Activated T-cell treated with anti-CD3 and anti-CD28 coated beads, Interleukin-2, amount 50 U/mL, for 24 hours (primary cell): ENCODE data around the gene SCUBE1.

ENCODE experiments used
- DNase-seq: peaks from one replicate; pipeline ENCODE4 v3.0.0-alpha.2; 2020
- H3K27ac Mint-ChIP-seq: 2 replicates; pipeline ENCODE4 v1.8.0; 2020; ENCODE audit warnings: mild to moderate bottlenecking, mixed read lengths
- H3K27me3 Mint-ChIP-seq: 2 replicates; pipeline ENCODE4 v1.8.0; 2020; ENCODE audit warnings: mixed read lengths
- H3K36me3 Mint-ChIP-seq: 2 replicates; pipeline ENCODE4 v1.8.0; 2020; ENCODE audit warnings: low read depth, mixed read lengths
- H3K4me1 Mint-ChIP-seq: 2 replicates; pipeline ENCODE4 v1.8.0; 2020; ENCODE audit warnings: low read depth, mixed read lengths
- H3K4me3 Mint-ChIP-seq: 2 replicates; pipeline ENCODE4 v1.8.0; 2020; ENCODE audit warnings: mild to moderate bottlenecking, moderate library complexity, mixed read lengths
- H3K9me3 Mint-ChIP-seq: 2 replicates; pipeline ENCODE4 v1.8.0; 2020; ENCODE audit warnings: mixed read lengths

Gene SCUBE1

DNA sequence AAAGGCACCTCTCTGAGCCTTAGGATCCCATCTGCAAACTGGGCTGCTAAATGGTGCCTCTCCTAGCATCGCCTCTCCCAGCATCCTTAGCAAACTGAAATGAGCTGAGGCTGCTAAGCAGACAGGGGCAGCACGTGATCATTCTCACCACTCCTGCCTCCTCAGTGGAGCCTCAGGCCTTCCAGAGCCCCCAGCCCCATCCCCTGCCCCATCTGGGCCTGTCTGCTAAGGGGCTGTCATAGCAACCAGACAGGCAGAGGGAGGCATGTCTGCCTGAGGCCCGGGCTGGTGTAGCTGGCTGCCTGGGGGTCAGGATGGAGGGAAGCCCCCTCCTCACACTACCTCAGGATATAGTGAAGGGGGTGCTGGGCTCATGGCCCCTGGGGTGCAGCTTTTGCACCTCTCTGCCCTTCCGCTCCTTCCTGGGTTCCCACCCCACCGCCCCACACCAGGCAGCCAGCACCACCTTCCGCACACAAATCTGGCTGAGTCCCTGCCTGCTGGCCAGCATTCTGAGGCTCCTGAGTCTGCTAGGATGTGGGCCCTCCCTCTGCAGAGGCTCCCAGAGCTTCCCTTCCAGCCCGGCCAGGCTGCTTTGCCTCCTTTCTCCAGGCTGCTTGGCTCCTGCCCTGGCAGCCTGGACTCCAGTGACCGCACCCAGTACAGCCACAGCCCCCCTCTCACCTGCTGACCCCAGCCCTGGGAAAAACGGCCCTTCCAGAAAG is 108.7 kb downstream of the SCUBE1 start:
- DNase-seq: no peak
- Mint-ChIP-seq H3K9me3 (no peaks in the 10 kb centered on the region), H3K36me3 (no peaks in the 10 kb centered on the region), H3K27me3 (peaks cover 5% of the 10 kb centered on the region), H3K27ac (no peak overlapping the region), H3K4me3 (no peak overlapping the region), H3K4me1 (no peaks in the 10 kb centered on the region)

GRCh38 chr22:43233529-43233928 is 109.6 kb downstream of the SCUBE1 start:
- DNase-seq: no peak
- H3K4me1 Mint-ChIP-seq: no peaks in the 10 kb centered on the region
- peaks cover under 1% of the 10 kb centered on the region for H3K27me3 Mint-ChIP-seq
- H3K4me3 Mint-ChIP-seq: no peak overlapping the region
- H3K27ac Mint-ChIP-seq: no peak overlapping the region
- H3K9me3 Mint-ChIP-seq: no peaks in the 10 kb centered on the region
- no peaks in the 10 kb centered on the region for H3K36me3 Mint-ChIP-seq

DNA sequence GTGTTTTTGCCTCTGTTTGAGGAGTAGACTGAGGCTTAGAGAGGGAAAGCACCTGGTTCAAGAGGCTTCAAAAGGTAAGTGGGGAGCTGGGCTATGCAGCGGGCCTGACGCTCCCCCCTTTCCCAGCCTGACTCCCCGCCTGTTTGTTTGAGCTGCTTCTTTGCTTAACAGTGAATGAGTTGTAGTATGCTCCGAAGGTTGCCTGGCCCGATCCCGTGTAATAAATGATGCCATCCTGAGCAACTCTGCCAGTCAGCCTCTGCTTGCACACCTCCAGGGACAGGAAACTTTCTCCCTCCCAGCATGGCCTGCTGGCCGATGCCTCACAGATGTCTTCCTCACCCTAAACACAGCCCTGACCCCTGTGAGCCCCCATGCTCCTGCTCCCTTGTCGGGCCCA is 110.7 kb downstream of the SCUBE1 start:
- Mint-ChIP-seq H3K4me1 (no peaks in the 10 kb centered on the region), H3K9me3 (no peaks in the 10 kb centered on the region), H3K27me3 (peaks cover 2% of the 10 kb centered on the region), H3K4me3 (no peak overlapping the region), H3K36me3 (no peaks in the 10 kb centered on the region), H3K27ac (no peak overlapping the region)
- DNase-seq: no peak

- Mint-ChIP-seq H3K9me3 (no peaks in the 10 kb centered on the region), H3K27me3 (peaks cover 2% of the 10 kb centered on the region), H3K27ac (no peak overlapping the region), H3K36me3 (no peaks in the 10 kb centered on the region), H3K4me1 (no peaks in the 10 kb centered on the region), H3K4me3 (no peak overlapping the region)
- no peak for DNase-seq
These were observed 111.5 kb downstream of the SCUBE1 start for GRCh38 chr22:43231724-43232034.

DNA sequence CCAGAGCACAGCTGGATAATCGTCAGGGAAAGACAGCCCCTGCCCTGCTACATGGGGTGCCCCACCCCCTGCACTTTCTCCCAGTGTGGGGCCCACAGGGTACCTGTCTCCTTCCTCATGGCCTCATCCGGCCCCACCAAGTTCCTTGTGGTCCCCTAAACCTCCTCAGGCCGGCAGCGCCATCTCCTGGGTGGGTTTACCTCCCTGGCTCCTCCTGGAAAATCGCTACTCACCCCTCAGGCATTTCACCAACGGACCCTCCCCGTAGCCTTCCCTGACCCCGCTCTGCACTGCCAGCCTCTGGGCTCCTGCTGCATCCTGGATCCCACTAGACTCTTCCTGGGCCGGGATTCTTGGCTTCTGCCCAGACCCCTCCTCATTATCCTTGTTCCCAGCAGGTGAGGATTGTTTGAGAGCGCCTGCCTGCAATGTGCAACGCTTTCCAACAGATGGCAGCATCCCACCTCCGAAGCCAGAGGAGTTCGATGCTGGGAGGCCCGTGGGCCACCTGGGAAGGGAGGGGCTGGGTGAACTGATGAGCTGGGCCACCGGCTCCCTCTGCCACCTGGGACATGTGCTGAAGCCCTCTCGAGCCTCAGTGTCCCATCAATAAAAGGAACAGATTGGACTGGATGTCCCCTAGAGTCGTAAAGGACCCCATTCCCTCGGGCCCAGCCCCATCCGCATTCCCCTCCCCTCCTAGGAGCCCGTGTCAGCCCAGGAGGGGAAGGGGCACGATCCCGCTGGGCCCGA is 112.0 kb downstream of the SCUBE1 start:
- DNase-seq: peak; percentile 81
- H3K9me3 Mint-ChIP-seq: no peaks in the 10 kb centered on the region
- no peak overlapping the region for H3K27ac Mint-ChIP-seq
- H3K36me3 Mint-ChIP-seq: no peaks in the 10 kb centered on the region
- peaks cover 2% of the 10 kb centered on the region for H3K27me3 Mint-ChIP-seq
- H3K4me1 Mint-ChIP-seq: no peaks in the 10 kb centered on the region
- H3K4me3 Mint-ChIP-seq: no peak overlapping the region

DNA sequence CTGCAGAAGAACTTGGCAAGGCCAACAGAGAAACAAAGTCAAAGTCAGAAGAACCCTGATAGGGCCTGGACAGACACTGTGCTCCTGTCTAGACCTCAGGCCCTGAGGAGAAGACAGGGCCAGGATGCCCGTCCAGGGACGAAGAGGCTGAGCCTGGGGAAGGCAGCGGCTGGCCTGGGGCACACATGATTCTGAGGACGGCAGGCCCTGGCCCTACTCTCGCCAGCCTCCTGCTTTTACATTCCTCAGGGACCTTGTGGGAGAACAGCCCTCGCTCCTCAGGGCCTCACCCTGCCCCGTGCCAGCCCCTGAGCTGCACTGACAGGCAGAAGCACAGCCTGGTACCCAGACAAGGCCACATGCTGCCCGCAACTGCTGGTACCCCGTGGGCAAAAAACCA is 112.6 kb downstream of the SCUBE1 start:
- H3K27ac Mint-ChIP-seq: no peak overlapping the region
- no peak overlapping the region for H3K4me3 Mint-ChIP-seq
- no peak for DNase-seq
- H3K27me3 Mint-ChIP-seq: peaks cover 2% of the 10 kb centered on the region
- no peaks in the 10 kb centered on the region for H3K9me3 Mint-ChIP-seq
- peaks cover 2% of the 10 kb centered on the region for H3K4me1 Mint-ChIP-seq
- no peaks in the 10 kb centered on the region for H3K36me3 Mint-ChIP-seq

GRCh38 chr22:43228863-43229262 is 114.3 kb downstream of the SCUBE1 start:
- H3K4me3 Mint-ChIP-seq: no peak overlapping the region
- H3K36me3 Mint-ChIP-seq: no peaks in the 10 kb centered on the region
- DNase-seq: no peak

GRCh38 chr22:43228330-43228729 is 114.8 kb downstream of the SCUBE1 start:
- peaks cover 2% of the 10 kb centered on the region for H3K27me3 Mint-ChIP-seq
- peak; percentile 35 for DNase-seq
- H3K36me3 Mint-ChIP-seq: no peaks in the 10 kb centered on the region
- H3K4me1 Mint-ChIP-seq: peaks cover 2% of the 10 kb centered on the region
- no peak overlapping the region for H3K27ac Mint-ChIP-seq
- H3K4me3 Mint-ChIP-seq: no peak overlapping the region
- no peaks in the 10 kb centered on the region for H3K9me3 Mint-ChIP-seq

More at GRCh38 chr22:43228863-43229262, 114.3 kb downstream of the SCUBE1 start:
- peaks cover 2% of the 10 kb centered on the region for H3K4me1 Mint-ChIP-seq
- no peaks in the 10 kb centered on the region for H3K9me3 Mint-ChIP-seq
- H3K27me3 Mint-ChIP-seq: peaks cover 2% of the 10 kb centered on the region
- H3K27ac Mint-ChIP-seq: no peak overlapping the region

GRCh38 chr22:43227239-43227630 is 115.9 kb downstream of the SCUBE1 start:
- H3K36me3 Mint-ChIP-seq: no peaks in the 10 kb centered on the region
- peaks cover 2% of the 10 kb centered on the region for H3K4me1 Mint-ChIP-seq
- peaks cover 2% of the 10 kb centered on the region for H3K27me3 Mint-ChIP-seq
- no peak overlapping the region for H3K4me3 Mint-ChIP-seq
- DNase-seq: no peak
- no peak overlapping the region for H3K27ac Mint-ChIP-seq
- no peaks in the 10 kb centered on the region for H3K9me3 Mint-ChIP-seq

DNA sequence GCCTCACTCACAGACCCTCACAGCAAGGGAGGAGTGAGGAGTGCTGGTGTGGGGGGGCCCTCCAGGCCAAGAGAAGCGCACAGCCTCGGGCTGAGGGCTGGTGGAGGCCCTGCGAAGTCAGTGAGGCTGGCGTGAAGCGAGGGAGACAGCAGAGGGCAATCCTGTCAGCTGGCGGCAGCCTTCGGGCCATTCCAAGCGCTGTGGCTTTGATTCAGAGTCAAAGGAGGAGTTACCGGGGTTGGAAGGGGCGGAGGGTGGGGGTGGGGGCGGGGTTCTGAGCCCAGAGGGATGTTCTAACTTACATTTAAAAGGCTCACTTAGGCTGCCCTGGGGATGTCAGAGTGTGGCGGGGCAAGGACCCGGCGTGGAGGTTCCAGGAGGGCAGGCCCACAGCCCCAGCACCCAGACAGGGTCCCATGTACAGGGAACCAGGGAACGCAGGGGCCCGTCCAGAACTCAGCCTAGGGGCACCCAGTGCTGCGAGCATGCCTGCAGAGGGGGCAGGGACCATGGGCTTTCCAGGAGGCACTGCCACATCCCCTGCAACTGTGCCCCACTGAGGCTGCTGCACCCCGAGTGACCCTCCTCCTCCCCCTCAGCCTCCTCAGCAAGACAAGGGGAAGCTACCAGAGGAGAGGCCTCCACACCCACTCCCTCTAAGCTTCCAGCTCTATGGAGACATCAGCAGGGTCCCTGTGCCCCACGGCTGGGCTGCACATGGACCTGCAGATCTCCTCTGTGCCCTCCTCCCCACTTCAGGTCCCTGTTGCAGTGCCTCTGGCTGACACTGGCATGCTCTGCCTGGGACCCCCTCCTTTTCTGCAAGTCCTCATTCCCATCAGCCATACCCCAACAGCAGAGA is 116.6 kb downstream of the SCUBE1 start:
- peaks cover 2% of the 10 kb centered on the region for H3K27me3 Mint-ChIP-seq
- DNase-seq: no peak
- no peaks in the 10 kb centered on the region for H3K36me3 Mint-ChIP-seq
- H3K4me1 Mint-ChIP-seq: peaks cover 2% of the 10 kb centered on the region
- no peak overlapping the region for H3K4me3 Mint-ChIP-seq
- H3K9me3 Mint-ChIP-seq: no peaks in the 10 kb centered on the region
- H3K27ac Mint-ChIP-seq: no peak overlapping the region

GRCh38 chr22:43225609-43226008 is 117.6 kb downstream of the SCUBE1 start:
- peaks cover 2% of the 10 kb centered on the region for H3K4me1 Mint-ChIP-seq
- H3K27ac Mint-ChIP-seq: no peak overlapping the region
- H3K27me3 Mint-ChIP-seq: peaks cover 2% of the 10 kb centered on the region
- H3K4me3 Mint-ChIP-seq: no peak overlapping the region
- DNase-seq: no peak
- no peaks in the 10 kb centered on the region for H3K36me3 Mint-ChIP-seq
- no peaks in the 10 kb centered on the region for H3K9me3 Mint-ChIP-seq

- Mint-ChIP-seq H3K4me1 (peaks cover 2% of the 10 kb centered on the region), H3K4me3 (no peak overlapping the region), H3K27me3 (no peaks in the 10 kb centered on the region), H3K36me3 (no peaks in the 10 kb centered on the region), H3K27ac (no peak overlapping the region), H3K9me3 (no peaks in the 10 kb centered on the region)
- no peak for DNase-seq
These were observed 120.2 kb downstream of the SCUBE1 start for GRCh38 chr22:43222987-43223386.

DNA sequence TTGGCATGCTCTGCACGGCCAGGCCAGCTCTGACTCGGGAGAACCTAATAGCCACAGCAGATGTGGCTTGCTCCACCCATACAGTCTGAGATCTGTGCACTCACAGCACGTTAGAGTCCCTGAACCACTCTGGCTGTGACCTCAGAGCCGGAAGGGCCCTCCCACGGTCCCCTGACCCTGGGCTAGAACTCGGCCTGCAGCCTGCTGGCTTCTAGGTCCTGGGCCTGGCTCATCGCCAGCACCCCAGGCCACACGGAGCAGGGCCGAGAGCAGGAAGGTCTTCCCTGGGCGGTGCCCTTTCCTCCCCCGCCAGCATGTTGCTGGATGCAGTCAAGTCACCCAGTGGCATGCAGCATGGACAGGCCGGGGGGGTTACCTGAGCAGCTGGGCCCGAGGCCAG is 120.9 kb downstream of the SCUBE1 start:
- peaks cover 2% of the 10 kb centered on the region for H3K4me1 Mint-ChIP-seq
- H3K4me3 Mint-ChIP-seq: no peak overlapping the region
- H3K9me3 Mint-ChIP-seq: no peaks in the 10 kb centered on the region
- no peak for DNase-seq
- H3K27me3 Mint-ChIP-seq: no peaks in the 10 kb centered on the region
- H3K27ac Mint-ChIP-seq: no peak overlapping the region
- no peaks in the 10 kb centered on the region for H3K36me3 Mint-ChIP-seq

DNA sequence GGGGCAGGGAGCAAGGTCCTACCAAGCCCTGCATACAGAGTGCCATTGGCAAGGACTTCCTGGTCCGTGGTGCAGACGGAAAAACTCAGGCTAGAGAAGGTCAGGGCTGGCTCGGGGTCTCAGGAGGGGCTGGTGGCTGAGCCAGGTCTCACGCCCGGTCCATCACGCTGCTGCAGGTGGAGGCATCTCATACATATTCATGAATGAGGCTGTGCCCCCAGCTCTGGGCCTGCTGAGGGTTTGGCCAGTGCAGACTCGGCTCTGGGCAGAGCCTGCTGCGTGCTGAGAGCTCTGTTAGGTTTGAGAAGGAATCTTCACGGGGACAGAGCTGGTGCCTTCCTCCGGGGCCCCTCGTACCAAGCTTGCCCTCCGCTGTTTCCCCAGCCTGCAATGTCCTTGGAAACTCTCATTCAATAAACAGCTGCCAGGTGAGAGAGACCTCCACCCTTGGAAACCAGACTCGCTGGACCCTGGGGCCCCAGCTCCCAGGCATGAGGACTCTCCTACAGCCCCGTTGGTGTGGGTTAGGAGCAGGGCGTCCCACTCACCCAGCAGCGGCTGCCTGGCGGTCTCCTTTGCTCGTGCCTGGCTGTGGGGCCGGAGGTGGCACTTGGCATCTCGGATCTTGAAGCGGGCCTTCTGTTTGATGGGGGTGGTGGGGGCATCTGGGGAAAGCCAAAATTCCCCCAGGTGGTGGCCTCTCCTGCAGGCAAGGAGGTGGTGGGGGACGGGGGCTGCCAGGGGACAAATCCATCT is 122.4 kb downstream of the SCUBE1 start:
- no peaks in the 10 kb centered on the region for H3K36me3 Mint-ChIP-seq
- H3K27ac Mint-ChIP-seq: no peak overlapping the region
- DNase-seq: no peak
- no peaks in the 10 kb centered on the region for H3K4me1 Mint-ChIP-seq
- H3K4me3 Mint-ChIP-seq: no peak overlapping the region
- no peaks in the 10 kb centered on the region for H3K9me3 Mint-ChIP-seq
- no peaks in the 10 kb centered on the region for H3K27me3 Mint-ChIP-seq
